Stimulated activated naive CD8-positive, alpha-beta T cell treated with anti-CD3 and anti-CD28 coated beads, Interleukin-15, Interleukin-2, amounts not matched to agents 100 ng/mL and 50 ng/mL, for 24 hours (primary cell): Measurements from ENCODE around the gene ST7L.
A peak's percentile ranks its signal among the peaks of the same experiment; 100 is the strongest.

Experiments used
- H3K27ac Mint-ChIP-seq: one replicate; pipeline ENCODE4 v1.8.0; 2021; ENCODE audit warnings: mild to moderate bottlenecking, mixed read lengths
- H3K27me3 Mint-ChIP-seq: one replicate; pipeline ENCODE4 v1.8.0; 2021; ENCODE audit warnings: mixed read lengths
- H3K36me3 Mint-ChIP-seq: one replicate; pipeline ENCODE4 v1.8.0; 2021; ENCODE audit warnings: low read depth, mixed read lengths
- H3K4me1 Mint-ChIP-seq: one replicate; pipeline ENCODE4 v1.8.0; 2021; ENCODE audit warnings: low read depth, mixed read lengths
- H3K4me3 Mint-ChIP-seq: one replicate; pipeline ENCODE4 v1.8.0; 2021; ENCODE audit warnings: mild to moderate bottlenecking, mixed read lengths
- H3K9me3 Mint-ChIP-seq: one replicate; pipeline ENCODE4 v1.8.0; 2021; ENCODE audit warnings: mixed read lengths

The ST7L gene

GRCh38 chr1:112589766-112590165 is 29.2 kb downstream of the ST7L start:
- no peaks in the 10 kb centered on the region for H3K4me1 Mint-ChIP-seq
- peaks cover 13% of the 10 kb centered on the region for H3K9me3 Mint-ChIP-seq
- no peak overlapping the region for H3K27ac Mint-ChIP-seq
- peaks cover 35% of the 10 kb centered on the region for H3K36me3 Mint-ChIP-seq
- H3K27me3 Mint-ChIP-seq = no peaks in the 10 kb centered on the region
- H3K4me3 Mint-ChIP-seq = no peak overlapping the region

- Mint-ChIP-seq H3K27ac (no peak overlapping the region), H3K27me3 (no peaks in the 10 kb centered on the region), H3K4me1 (no peaks in the 10 kb centered on the region), H3K4me3 (no peak overlapping the region), H3K36me3 (peaks cover 19% of the 10 kb centered on the region), H3K9me3 (no peaks in the 10 kb centered on the region)
Observed at GRCh38 chr1:112583366-112583765, 35.6 kb downstream of the ST7L start.

DNA sequence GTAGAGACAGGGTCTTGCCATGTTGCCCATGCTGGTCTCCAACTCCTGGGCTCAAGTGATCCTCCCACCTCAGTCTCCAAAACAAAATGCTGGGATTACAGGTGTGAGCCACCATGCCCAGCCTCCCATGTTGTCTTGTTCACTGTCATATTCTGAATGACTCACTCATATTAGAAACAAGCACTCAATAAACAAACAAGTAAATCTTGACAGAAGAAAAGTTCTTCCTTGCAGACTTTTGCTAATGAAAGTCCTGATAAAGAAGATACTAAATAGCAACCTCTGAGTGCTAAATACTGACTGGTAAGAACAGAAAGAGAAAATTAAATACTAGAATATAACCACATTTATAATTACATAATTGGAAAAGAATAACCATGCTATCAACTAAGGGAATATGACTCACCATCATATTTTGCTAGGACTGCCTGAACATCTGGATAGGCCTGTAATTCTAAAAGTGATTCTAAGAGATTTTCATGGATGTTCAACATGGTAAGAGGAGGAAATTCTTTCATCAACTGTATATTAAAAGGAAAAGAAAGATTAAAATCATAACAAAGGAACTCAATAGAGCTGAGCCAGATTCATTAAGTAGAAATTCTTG is 37.3 kb downstream of the ST7L start:
- no peak overlapping the region for H3K4me3 Mint-ChIP-seq
- H3K27me3 Mint-ChIP-seq = no peaks in the 10 kb centered on the region
- no peak overlapping the region for H3K27ac Mint-ChIP-seq
- peaks cover 25% of the 10 kb centered on the region for H3K36me3 Mint-ChIP-seq
- H3K9me3 Mint-ChIP-seq = no peaks in the 10 kb centered on the region
- no peaks in the 10 kb centered on the region for H3K4me1 Mint-ChIP-seq

DNA sequence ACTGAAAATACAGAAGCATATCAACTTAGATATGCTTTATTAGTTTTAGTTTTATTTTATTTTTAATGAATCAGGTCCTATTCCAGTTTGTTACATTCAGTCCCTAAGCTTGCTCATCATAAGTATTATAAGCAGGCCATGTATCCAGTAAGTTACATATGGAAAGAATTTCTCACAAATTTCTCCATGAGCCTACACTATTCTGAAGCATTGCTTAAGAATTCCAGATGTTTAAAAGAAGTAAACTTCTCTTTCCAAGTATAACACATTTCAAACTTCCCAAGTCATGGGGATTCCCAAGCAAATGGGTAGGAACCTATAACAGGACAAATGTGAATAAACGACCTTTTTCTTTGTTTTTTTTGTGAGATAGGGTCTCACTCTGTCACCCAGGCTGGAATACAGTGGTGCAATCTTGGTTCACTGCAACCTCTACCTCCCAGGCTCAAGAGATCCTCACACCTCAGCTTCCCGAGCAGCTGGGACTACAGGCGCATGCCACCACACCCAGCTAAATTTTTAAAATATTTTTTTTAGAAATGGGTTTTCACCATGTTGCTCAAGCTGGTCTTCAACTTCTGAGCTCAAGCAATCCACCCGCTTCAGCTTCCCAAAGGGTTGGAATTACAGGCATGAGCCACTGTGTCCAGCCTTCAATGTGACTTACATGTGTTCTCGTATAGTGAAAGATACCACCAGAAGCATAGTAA is 39.0 kb downstream of the ST7L start:
- H3K27me3 Mint-ChIP-seq = no peaks in the 10 kb centered on the region
- peaks cover 41% of the 10 kb centered on the region for H3K36me3 Mint-ChIP-seq
- H3K9me3 Mint-ChIP-seq = no peaks in the 10 kb centered on the region
- H3K4me1 Mint-ChIP-seq = no peaks in the 10 kb centered on the region
- no peak overlapping the region for H3K4me3 Mint-ChIP-seq
- no peak overlapping the region for H3K27ac Mint-ChIP-seq

DNA sequence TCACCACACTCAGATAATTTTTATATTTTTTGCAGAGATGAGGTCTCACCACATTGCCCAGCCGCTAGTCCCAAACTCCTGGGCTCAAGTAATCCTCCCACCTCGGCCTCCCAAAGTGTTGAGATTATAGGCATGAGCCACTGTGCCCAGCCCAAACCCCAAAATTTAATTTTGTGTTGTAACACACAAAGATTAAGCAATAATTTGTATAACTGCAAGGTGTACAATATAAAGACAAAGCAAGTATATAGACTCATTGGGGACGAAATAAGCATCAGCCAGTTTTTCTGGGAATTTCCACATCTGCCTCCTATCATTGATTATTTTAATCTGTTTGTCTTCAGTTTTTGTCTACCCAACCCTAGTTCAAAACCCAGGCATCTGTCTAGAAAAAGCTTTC is 42.7 kb downstream of the ST7L start:
- Mint-ChIP-seq H3K4me1 (no peaks in the 10 kb centered on the region), H3K4me3 (no peak overlapping the region), H3K36me3 (peaks cover 43% of the 10 kb centered on the region), H3K27ac (no peak overlapping the region), H3K9me3 (no peaks in the 10 kb centered on the region), H3K27me3 (no peaks in the 10 kb centered on the region)

- H3K27ac Mint-ChIP-seq = no peak overlapping the region
- peaks cover 46% of the 10 kb centered on the region for H3K36me3 Mint-ChIP-seq
- H3K27me3 Mint-ChIP-seq = no peaks in the 10 kb centered on the region
- no peaks in the 10 kb centered on the region for H3K4me1 Mint-ChIP-seq
- H3K9me3 Mint-ChIP-seq = no peaks in the 10 kb centered on the region
- no peak overlapping the region for H3K4me3 Mint-ChIP-seq
Observed at GRCh38 chr1:112575154-112575804, 43.7 kb downstream of the ST7L start.

GRCh38 chr1:112565800-112566199 is 53.1 kb downstream of the ST7L start:
- no peak overlapping the region for H3K4me3 Mint-ChIP-seq
- no peak overlapping the region for H3K27ac Mint-ChIP-seq
- peaks cover 24% of the 10 kb centered on the region for H3K36me3 Mint-ChIP-seq
- no peaks in the 10 kb centered on the region for H3K4me1 Mint-ChIP-seq
- no peaks in the 10 kb centered on the region for H3K27me3 Mint-ChIP-seq
- H3K9me3 Mint-ChIP-seq = no peaks in the 10 kb centered on the region

- Mint-ChIP-seq H3K9me3 (no peaks in the 10 kb centered on the region), H3K4me1 (no peaks in the 10 kb centered on the region), H3K36me3 (peaks cover 16% of the 10 kb centered on the region), H3K4me3 (no peak overlapping the region), H3K27ac (no peak overlapping the region), H3K27me3 (no peaks in the 10 kb centered on the region)
Observed at GRCh38 chr1:112564081-112564480, 54.9 kb downstream of the ST7L start.

- Mint-ChIP-seq H3K4me3 (no peak overlapping the region), H3K27me3 (no peaks in the 10 kb centered on the region), H3K4me1 (no peaks in the 10 kb centered on the region), H3K27ac (no peak overlapping the region), H3K9me3 (no peaks in the 10 kb centered on the region), H3K36me3 (peaks cover 15% of the 10 kb centered on the region)
Observed at GRCh38 chr1:112563341-112563740, 55.6 kb downstream of the ST7L start.

- Mint-ChIP-seq H3K4me3 (no peak overlapping the region), H3K4me1 (no peaks in the 10 kb centered on the region), H3K36me3 (peaks cover 7% of the 10 kb centered on the region), H3K27me3 (no peaks in the 10 kb centered on the region), H3K9me3 (no peaks in the 10 kb centered on the region), H3K27ac (no peak overlapping the region)
Observed at GRCh38 chr1:112558634-112559033, 60.3 kb downstream of the ST7L start.

DNA sequence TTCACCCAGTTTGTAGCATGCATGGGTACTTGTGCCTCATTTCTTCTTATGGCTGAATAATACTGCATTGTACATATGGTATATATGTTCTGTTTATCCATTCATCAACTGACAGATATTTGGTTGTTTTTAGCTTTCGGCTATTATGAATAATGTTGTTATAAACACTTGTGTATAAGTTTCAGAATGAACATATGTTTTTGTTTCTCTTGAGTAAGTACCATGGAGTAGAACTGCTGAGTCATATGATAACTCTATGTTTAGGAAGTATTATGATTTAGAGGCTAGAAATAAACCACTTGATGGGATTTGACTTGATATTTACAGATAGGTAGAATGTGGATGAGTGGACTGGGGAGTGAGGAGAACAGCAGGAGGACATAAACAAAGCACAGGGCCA is 61.6 kb downstream of the ST7L start:
- no peaks in the 10 kb centered on the region for H3K9me3 Mint-ChIP-seq
- H3K36me3 Mint-ChIP-seq = peaks cover 6% of the 10 kb centered on the region
- no peaks in the 10 kb centered on the region for H3K4me1 Mint-ChIP-seq
- H3K27me3 Mint-ChIP-seq = no peaks in the 10 kb centered on the region
- no peak overlapping the region for H3K4me3 Mint-ChIP-seq
- H3K27ac Mint-ChIP-seq = peak overlapping the region; percentile 12

DNA sequence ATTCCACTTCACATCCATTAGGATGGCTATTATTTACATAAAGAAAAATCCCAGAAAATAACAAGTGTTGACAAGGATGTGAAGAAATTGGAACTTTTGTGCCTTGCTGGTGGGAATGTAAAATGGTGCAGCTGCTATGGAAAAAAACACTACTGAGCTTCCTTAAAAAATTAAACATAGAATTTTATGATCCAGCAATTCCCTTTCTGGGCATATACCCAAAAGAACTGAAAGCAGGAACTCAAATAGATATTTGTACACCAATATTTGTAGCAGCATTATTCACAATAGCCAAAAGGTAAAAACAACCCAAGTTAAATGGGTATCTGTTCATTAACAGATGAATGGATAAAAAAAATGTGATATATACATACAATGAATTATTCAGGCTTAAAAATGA is 64.5 kb downstream of the ST7L start:
- H3K27ac Mint-ChIP-seq = no peak overlapping the region
- peaks cover 3% of the 10 kb centered on the region for H3K36me3 Mint-ChIP-seq
- H3K27me3 Mint-ChIP-seq = no peaks in the 10 kb centered on the region
- no peaks in the 10 kb centered on the region for H3K4me1 Mint-ChIP-seq
- no peak overlapping the region for H3K4me3 Mint-ChIP-seq
- no peaks in the 10 kb centered on the region for H3K9me3 Mint-ChIP-seq

DNA sequence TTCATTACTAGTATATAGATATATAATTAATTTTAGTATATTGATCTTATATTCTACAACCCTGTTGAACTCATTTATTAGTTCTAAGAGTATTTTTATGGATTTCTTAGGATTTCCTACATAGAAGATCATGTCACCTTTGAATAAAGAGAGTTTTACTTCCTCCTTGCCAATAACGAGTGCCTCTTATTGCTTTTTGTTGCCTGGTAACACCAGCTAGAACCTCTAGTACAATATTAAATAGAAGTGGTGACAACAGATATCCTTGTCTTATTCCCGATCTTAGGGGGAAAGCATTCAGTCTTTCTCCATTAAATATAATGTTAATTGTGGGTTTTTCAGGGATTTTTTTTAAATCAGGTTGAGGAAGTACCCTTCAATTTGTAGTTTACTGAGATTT is 69.4 kb downstream of the ST7L start:
- Mint-ChIP-seq H3K9me3 (no peaks in the 10 kb centered on the region), H3K4me1 (no peaks in the 10 kb centered on the region), H3K27me3 (no peaks in the 10 kb centered on the region), H3K4me3 (no peak overlapping the region), H3K36me3 (peaks cover 9% of the 10 kb centered on the region), H3K27ac (no peak overlapping the region)

DNA sequence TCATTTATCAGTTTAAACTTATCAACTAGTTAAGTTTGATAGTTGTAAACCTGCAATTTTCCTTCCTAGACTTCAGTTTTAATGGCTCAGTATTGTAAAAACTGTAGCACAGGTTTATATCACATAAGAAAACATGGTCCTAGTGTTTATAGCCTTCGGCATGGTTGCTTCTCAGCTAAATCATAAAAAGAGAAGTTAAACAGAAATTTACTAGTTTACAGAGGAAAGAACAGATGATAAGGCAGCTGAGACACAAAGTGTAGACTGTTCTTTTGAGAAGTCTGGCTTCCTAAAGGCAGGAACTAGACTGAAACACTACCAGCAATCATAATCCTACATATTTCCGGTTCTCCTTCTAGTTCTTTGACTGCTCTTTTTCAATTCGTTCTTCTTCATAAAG is 70.4 kb downstream of the ST7L start:
- Mint-ChIP-seq H3K36me3 (peaks cover 9% of the 10 kb centered on the region), H3K27me3 (no peaks in the 10 kb centered on the region), H3K9me3 (no peaks in the 10 kb centered on the region), H3K4me3 (no peak overlapping the region), H3K4me1 (peaks cover 4% of the 10 kb centered on the region), H3K27ac (no peak overlapping the region)

DNA sequence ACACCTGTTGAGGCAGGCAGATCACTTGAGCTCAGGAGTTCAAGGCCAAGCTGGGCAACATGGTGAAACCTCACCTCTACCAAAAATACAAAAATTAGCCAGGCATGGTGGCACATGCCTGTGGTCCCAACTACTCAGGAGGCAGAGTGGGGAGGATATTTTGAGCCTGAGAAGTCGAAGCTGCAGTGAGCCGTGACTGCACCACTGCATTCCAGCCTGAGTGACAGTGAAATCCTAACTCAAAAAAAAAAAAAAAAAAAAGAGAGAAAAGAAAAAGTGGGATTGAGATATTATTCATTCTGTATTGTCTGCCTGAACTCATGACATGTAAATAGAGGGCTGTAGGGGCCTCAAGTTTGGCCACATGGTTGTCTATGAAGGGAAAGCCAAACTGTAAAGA is 72.9 kb downstream of the ST7L start:
- Mint-ChIP-seq H3K9me3 (no peaks in the 10 kb centered on the region), H3K4me1 (peaks cover 4% of the 10 kb centered on the region), H3K27ac (no peak overlapping the region), H3K27me3 (no peaks in the 10 kb centered on the region), H3K36me3 (peaks cover 17% of the 10 kb centered on the region), H3K4me3 (no peak overlapping the region)
